GM18907 (cell line): ENCODE measurements around the gene NSMF.

Experiments used
- ATAC-seq: cut with Tn5 transposase; IDR thresholded peaks from one replicate; pipeline ENCODE4 v1.9.1; 2021; ENCODE audit warnings: mild to moderate bottlenecking, moderate library complexity; ENCODE audit not compliant: unreplicated experiment

Gene NSMF

DNA sequence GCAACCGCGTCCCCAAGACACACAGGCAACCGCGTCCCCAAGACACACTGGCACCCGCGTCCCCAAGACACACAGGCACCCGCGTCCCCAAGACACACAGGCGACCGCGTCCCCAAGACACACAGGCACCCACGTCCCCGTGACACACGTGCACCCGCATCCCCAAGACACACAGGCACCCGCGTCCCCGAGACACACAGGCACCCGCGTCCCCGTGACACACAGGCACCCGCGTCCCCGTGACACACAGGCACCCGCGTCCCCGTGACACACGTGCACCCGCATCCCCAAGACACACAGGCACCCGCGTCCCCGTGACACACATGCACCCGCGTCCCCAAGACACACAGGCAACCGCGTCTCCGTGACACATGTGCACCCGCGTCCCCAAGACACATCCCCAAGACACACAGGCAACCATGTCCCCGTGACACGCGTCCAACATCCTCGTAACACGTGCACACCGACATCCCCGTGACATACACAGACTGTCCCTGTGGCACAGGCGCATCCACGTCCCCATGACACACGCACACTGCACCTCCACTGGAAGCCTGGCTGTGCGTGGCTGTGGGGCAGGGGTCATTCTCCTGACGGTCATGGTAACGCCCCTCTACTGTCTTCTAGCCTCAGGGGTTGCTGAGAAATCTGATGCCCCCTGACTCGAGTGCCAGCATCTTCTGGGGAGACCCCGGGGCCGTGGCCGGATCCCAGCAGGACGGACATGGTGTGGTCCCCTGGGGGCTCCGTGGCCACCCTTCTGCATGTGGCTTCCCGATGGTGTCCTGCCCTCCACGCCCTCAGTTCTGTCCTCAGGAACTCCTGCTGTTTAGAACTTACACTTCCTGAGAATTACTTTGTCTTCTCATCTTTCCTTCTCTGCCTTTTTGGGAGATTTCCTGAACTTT lies 60.3 kb downstream of the NSMF start:
- no peak for ATAC-seq

DNA sequence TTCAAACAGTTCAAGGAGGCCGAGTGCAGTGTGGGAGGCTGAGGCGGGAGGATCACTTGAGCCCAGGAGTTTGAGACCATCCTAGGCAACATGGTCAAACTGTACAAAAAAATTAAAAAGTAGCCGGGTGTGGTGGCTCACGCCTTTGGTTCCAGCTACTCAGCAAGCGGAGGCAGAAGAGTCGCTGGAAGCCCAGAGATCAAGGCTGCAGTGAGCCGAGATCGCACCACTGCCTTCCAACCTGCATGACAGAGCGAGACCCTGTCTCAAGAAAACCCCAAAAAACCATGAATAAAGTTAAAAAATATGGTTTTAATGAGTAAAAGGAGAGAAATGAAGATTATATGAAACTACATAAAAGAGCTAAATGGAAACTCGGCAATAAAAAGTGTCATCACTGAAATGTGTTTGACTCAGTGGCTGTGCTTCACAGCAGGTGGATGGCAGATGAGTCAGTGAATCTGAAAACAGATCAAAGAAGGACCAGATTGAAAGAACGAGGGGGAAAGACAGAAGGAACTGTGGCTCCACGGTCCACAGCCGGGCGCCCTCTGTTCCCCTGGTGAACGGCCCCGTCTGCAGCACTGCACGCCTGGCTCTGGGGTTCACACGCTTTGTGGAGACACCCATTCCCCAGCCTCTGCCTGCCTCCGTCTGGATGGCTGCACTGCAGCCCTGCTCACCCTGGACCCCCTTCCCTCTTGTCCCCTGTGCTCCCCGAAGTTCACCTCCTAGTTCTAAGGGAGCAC lies 61.3 kb downstream of the NSMF start:
- ATAC-seq = no peak
